ELR (cell line): ENCODE measurements around the gene STK32B.
A peak's percentile ranks its signal among the peaks of the same experiment; 100 is the strongest.

Experiments
- DNase-seq: peaks from one replicate; pipeline ENCODE4 v3.0.0-alpha.2; 2015; ENCODE audit warnings: low read depth

Gene STK32B

DNA sequence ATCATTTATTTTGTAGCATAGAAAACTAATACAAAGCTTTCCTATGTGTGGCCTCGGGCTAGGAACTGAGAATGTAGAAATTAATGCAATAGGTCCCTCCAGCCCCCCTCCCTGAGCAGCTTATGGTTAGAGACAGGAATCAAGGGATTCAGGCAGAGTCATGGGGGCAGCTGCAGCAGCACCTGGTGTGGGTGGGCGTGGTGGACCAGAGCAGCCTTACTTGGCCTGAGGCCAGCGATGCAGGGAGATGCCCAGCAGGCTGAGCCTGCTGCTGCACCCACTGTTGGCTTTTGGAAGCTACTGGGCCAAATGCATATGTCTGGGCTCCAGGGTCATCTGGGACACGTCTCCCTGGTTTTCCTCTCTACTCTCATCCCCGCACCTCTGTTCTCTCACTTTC is 74.0 kb downstream of the STK32B start:
- no peak for DNase-seq

DNA sequence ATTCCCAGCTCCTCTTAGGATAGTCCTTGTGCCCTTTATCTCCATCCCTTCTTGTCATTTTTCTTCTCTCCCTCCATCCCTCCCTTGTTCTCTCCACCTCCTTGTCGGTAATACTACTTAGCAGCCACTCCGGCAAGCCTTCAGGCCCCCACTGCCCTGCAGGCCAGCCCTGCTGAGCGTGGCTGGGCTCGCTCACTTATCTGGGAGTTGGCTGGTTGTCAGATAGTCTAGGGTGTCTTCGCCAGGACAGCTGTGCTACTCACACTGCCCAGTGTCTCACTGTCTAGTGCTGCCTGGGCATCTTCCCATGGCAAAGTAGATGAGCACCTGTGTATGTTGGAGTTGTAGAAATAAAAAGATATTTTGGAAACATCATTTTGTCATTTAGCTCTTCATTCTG is 75.0 kb downstream of the STK32B start:
- no peak for DNase-seq

DNA sequence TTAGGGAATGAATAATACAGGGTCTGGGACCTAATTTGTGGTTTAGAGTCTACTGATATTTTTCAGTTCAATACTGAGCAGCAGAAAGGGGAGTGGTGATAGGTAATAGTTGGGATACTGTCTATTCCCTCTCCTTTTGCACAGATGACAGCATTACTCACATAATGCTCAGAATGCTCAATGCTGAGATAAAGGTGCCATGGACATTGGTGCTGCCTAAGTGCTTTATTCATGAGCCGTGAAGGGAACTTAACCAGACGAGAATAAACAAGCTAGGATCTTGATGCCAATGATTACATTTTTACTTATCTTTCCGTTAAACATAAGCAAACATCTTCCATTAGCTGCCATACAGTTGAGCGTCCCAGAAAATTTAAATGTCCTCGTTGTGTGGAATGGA is 75.6 kb downstream of the STK32B start:
- no peak for DNase-seq

DNA sequence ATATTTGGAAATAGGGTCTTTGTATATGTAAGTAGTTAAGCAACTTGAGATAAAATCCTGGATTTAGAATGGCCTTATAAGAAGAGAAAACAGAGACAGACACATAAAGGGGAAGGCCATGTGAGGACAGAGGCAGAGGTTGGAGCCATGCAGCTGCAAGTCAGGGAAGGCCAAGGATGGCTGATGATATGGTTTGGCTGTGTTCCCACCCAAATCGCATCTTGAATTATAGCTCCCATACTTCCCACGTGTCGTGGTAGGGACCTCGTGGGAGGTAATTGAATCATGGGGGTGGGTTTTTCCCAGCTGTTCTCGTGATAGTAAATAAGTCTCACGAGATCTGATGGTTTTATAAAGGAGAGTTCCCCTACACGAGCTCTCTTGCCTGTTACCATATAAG is 76.3 kb downstream of the STK32B start:
- DNase-seq: no peak

DNA sequence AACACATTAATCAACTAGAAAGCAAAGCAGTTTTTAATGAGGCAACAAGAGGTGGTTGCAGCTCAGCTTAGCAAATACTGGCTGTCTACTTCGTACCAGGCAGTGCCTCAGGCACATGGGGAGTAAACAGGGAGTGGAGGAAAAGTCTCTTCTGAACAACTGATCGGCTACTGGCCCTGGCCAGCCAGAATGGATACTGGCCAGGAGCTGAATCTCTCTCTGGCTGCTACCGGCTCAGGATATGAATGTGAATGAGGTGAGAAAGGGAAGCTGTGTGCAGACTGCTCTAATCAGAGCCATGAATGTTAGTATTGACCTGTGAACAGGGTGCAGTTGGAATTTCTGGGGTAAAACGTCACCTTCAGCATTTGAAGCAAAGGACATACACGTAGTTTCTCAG is 77.3 kb downstream of the STK32B start:
- no peak for DNase-seq

DNA sequence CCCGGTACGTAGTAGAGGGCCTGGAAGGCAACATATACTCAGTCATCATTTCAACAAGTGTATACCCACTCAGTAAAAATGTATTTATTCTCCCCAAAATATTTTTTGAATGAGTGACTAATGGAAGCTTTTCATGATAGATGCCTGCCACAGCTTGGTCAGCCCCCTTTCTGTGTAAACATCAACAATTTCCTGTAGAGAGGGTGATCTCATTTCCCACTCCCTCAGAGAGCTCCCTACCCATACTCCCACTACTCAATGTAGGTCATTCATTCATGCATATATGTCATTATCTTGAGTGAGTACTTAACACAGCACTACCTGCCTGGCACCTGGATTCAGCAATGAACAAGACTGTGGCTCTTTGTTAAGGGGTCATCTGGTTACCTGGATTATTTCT is 81.9 kb downstream of the STK32B start:
- DNase-seq: no peak

DNA sequence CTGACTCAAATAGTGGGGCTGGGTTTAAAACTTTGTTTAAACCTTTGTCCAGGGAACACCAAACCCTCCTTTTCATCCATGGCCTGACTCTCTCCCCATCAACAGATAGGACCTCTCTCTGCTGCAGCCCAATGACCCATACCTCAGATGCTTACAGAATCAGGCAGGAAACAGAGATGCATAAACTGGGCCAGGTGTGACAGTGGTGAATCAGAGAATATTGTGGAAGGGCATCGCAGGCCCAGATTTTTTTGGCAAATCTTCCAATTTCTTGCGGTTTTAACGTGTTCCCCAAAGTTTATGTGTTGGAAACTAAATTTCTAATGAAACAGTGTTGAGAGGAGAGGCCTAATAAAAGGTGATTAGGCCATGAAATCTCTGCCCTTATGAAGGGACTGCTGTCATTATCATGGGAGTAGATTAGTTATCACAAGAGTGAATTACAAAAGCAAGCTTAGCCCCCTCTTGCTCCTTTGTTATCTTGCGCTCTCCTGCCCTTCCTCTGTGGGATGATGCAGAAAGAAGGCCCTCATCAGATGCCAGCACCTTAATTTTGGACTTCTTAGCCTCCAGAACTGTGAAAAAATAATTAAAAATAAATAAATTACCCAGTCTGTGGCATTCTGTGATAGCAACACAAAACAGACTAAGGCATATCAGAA is 82.8 kb downstream of the STK32B start:
- DNase-seq: no peak

DNA sequence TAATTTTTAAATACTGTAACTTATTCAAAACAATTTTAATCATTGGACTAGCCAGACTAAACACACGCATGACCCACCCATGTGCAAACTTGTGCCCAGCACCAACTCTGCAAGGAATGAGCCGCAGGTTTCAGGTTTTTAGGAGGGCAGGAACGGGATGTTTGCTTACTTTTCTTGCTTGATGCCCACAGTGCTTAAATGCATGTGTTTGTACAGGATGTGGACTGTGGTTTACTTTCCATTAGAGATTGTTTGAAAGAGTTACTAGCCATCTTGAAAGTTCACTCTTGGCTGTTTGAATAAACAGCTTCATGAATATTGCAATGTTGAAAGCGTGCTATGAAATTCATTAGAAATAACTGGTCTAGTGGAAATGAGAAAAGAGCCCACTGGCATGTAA is 83.3 kb downstream of the STK32B start:
- no peak for DNase-seq

DNA sequence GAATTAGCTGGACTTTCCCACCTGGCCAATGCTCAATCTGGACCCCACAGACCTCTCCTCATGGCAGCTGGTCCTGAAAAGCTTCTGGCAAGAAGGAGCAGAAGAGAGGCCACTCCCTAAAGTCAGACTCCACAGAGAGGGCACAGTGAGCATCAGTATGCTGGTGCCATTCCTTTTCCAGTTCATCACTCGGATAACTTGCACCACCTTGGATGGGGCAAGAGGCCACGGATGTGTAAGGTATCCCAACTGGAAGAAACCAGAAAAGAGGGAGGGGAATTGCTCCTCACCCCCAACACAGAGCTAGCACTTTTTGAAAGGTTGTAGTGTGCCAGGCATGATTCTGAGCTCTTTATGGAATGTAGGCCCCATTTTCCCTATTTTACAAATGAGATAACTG is 85.9 kb downstream of the STK32B start:
- DNase-seq: no peak

DNA sequence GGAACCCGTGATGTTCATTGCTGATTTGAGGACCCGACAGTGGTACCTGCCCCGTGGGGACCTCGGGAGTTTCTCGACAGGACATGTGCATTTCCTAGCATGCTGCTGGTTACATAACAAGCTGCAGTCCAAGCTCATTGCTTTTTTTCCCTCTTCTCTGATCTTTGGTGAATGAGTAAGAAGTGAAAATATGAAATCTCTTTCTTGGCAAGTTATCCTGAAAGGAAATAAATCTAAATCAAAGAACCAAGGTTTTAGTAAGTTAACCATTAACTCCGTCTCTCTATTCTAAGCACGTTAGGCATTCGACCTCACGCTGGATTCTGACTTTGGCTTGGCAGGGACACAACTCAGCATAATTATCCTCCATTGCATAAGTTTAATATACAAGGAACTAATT is 86.6 kb downstream of the STK32B start:
- DNase-seq: no peak

DNA sequence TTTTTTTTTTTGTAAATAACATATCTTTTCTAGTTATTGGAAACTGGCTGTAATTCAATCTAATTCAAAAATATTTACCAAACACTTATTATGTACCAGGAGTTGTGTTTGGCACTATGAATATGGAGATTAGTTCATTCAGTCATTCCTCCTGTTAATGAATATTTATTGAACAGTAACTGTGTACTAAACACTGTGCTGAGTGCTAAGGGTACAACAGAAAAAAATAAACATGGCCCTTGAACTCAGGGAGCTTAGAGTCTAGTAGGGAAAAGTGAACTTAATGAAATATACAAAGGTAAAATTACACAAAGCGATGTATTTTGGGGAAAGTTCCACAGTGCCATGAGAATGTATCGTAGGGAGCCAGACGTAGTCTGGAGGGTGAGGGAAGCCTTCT is 87.1 kb downstream of the STK32B start:
- no peak for DNase-seq

DNA sequence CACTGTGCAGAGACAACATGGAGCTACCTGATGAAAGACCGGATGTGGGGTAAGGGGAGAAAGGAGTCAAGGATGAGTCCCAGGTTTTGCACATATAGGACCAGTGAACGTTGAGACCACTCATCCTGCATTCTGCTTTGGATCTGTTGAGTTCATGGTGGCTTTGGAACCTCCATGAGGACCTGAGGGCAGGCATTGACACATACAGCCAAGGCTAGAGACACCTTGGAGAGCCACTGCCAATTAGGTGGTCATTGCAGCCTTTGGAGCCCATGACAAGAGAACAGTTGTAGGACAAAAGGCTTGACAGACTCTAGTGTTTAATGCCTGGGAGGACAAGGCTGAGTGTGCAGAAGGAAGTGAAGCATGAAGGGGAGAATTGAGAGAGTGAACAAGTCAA is 87.9 kb downstream of the STK32B start:
- no peak for DNase-seq

DNA sequence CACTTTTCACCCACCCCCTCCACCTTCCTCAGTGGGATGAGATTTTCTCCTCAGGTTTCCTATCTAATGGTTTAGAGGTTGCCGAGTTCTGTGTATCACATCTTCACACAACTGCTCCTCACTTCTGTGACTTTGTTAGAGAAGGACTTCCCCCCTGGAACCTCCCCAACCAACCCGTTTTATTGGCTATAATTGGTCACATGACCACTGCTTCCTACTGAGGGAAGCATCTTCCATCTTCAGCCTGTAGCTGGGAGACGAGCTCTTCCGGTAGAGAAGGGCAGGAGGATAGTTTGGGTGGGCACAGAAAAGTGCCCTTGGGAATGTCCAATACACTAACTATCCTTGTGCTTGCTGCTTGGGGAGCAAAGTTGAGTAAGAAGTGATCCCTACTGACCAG is 90.5 kb downstream of the STK32B start:
- no peak for DNase-seq

DNA sequence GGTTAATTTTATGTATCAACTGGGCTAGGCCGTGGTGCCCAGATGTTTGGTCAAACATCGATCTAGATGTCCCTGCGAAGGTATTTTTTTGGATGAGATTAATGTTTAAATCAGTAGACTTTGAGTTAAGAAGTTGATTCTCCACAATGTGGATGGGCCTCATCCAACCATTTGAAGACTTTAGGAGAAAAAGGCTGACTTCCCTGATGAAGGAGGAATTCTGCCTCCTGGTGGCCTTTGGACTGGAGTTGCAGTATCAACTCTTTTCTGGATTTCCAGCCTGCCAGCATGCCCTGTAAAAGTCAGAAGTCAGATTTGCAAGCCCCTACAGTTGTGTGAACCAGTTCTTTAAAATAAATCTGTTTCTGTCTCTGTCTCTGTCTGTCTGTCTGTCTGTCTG is 91.4 kb downstream of the STK32B start:
- peak; percentile 39 for DNase-seq

DNA sequence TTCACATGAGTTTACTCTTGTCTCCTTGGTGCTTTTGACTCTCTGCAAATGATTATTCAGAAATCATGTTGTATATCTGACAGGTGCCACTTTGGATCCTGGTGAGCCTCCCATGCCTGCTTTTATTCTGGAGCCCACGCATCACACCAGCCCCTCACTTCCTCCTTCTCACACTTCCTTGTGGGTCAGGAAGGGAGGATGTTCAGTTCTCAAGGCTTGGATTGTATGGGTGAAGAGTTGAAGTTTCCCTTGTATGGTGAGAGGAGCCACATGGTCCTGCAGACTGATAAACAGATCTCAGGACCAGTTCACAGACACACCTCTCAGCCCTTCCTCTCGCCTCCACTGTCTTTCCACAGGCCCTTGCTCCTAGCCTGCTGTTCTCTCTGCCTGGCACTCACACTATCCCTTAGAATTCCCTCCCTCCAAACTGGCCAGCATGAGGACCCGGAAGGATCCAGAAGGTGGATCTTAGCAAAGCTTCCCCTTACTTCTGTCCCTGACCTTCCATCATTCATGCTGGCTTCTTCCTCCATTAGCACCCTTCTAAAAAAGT is 92.1 kb downstream of the STK32B start:
- no peak for DNase-seq

DNA sequence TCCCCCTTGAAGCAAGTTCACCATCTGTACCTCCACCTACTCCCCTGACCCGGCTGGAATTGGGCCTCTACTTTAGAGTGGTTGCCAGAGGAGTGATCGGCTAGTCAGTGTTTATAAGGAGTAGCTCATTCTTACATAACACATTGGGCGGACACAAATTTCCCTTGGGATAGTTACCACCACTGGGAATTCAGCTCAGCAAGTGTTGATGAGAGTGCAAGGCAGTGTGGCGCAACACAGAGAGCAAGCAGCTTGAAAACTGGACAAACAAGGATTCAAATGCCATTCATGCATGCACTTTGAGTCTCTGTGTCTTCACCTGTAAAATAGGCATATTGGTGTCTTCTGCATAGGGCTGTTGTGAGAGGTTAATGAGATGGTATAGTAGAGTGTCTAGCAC is 92.7 kb downstream of the STK32B start:
- DNase-seq: no peak

DNA sequence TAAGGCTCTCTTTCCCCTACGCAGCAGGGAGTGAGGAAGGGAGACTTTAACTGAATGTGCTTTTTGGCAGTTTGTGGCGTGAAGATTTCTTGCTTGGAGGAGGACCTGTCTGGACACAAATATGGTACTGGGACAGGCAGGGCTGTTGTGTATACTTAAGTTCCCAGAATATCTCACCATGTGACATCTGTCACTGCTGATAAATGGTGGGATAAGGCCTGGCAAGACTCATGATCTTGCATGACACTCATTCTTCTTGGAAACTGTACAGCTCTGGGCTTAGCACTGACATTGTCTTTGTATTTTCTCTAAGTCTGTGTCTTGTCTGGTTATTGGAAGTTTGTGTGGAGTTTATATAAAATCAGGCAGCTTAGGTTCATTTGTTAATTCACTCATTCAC is 93.1 kb downstream of the STK32B start:
- no peak for DNase-seq

DNA sequence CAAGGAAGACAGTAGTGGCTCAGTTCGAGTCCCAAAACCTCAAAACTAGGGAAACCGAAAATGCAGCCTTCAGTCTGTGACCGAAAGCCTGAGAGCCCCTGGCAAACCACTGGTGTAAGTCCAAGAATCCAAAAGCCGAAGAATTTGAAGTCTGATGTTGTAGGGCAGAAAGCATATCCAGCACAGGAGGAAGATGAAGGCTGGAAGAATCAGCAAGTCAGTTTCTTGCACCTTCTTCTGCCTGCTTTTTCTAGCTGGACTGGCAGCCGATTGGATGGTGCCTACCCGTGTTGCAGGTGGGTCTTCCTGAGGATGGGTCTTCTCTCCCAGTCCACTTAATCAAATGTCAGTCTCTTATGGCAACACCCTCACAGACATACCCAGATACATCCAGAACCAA is 95.0 kb downstream of the STK32B start:
- DNase-seq: no peak

DNA sequence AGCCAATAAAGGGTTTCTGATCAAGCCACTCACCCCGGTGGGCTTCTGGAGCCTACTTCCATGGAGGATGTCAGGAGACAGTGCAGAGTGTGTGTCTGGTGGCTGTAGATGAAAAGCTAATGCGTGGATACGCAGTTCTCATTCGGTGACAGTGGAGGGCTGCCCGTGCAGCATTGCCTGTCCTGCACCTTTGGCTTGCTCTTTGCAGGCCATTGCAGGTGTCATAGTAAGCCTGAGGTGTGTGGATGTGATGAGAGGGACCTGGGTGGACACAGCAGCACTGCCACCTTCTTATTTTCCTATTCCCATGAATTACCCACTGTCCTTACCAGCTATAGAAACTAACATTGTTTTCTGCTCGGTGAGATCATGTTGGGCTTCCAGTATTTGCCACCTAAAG is 101.2 kb downstream of the STK32B start:
- DNase-seq: no peak

DNA sequence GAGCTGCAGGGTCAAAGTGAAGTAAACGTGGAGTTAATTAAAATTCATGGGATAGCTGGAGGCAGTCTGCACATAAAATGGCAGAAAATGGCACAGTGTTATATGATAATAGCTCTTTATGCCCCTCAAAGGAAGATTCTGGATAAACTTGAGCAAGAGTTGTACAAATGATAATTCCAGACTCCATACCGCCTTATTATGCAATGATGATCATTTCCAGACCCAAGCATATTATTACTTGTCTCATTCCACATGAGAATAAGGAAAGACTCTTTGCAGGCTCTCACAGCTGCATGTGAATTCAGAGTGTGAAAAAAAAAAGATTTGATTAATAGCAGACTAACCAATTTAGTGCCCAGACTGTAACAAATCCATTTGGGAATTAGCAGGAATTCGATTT is 105.4 kb downstream of the STK32B start:
- no peak for DNase-seq

DNA sequence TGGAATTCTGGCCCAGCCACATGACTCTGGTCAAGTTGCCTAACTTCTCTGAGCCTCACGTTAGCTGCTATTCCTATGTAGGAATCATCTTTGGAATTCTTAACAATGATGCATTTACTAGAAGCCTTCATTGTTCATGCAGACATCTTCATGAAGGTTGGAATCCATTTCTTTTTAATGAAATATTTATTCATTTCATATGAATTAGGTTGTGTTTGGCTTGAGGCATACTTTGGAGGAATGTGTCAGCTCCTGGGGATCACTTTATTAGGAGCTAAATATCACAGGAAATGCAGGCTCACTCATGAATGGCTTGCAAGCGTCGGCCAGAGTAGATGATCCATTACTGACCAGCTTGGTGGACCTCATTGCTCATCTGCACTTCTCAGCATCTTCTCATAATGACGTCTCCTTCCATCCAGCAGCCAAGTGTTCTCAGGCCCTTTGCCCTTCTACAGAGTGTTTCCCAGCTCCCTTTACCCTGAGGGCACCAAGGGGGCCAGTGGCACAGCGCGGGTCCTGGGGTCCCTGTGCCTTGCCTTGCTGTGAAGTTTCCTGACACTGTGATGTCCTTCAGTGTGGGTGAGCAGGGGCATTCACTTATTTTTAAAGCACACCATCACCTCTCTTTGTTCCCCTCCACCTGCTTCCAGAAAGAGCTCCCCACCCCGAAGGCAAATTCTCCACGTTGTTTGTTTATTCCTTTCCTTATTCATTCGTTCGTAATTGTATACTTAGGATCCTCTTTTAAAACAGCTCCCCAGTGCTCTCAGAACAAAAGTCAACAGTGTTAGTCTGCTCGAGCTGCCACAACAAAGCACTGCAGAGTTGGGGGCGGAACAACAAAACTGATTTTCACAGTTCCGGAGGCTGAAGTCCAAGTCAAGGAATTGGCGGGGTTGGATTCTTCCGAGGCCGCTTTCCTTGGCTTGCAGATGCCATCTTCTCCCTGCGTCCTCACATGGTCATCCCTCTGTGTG is 106.8 kb downstream of the STK32B start:
- no peak for DNase-seq

DNA sequence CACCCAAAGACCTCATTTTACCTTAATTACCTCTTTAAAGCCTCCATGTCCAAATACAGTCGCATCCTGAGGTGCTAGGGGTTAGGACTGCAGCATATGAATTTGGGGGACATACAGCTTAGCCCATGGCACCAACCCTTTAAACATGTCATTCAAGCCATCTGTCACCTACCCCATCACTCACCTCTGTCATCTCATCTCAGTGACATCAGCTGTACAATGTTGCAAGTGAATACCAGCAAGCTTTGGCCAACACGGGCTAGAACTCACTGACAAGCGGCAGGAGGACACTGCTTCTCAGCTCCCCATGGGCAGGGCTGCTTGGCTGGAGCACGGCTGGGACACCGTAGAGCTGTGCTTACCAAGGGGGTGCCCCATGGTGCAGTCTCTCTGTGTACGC is 107.5 kb downstream of the STK32B start:
- no peak for DNase-seq

DNA sequence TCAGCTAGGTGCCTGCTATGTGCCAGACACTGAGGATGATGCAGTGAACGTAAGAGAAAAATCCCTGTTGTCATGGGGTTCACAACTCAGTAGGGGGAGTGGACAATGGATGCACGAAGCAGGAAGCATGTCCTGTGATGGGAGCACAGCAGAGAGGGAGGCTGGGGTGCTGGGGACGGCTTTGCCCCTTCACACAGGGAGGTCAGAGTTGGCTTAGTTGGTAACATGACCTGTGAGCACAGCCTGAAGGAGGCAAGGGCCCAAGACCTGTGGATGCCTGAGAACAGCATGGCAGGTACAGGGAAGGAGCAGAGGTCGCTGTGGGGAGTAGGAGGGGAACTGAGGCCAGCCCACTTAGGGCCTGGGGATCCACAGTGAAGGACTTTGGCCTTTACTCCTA is 109.4 kb downstream of the STK32B start:
- no peak for DNase-seq
